ENCODE results near the gene CHSY3. TPM values are rescaled to one million over a fixed set of nuclear protein-coding genes. Genes with fewer than 3 reads are reported as not detected.

The CHSY3 gene
- total RNA-seq, 4 donors from 2014 or later = 3.1 to 6.9 (median 4.1) TPM

- DNase-seq (ENCODE audit: low spot score) (no peak), ATAC-seq (ENCODE audit: low FRiP score) (no peak)
- TF ChIP-seq CTCF (IDR thresholded peaks at IDR 0.05) = no peak
Measured at GRCh38 chr5:130227699-130228098, 323.4 kb downstream of the CHSY3 start.

- DNase-seq (ENCODE audit: low spot score) = no peak
- TF ChIP-seq CTCF (IDR thresholded peaks at IDR 0.05) = no peak
- ATAC-seq (ENCODE audit: low FRiP score) = no peak
Measured at GRCh38 chr5:130231786-130232185, 327.5 kb downstream of the CHSY3 start.

- no peak for TF ChIP-seq CTCF (IDR thresholded peaks at IDR 0.05)
- ATAC-seq (ENCODE audit: low FRiP score) (no peak), DNase-seq (ENCODE audit: low spot score) (no peak)
Measured at GRCh38 chr5:130234816-130235215, 330.6 kb downstream of the CHSY3 start.

Small RNAs within 50 kb of the gene (small RNA-seq; reads per million reads assigned to genes)
- 1.0 reads per million for gene RNA5SP191
- gene RNU6ATAC10P = not detected

Other genes with a start within 250 kb of the CHSY3 start
- gene MINAR2, start 156.4 kb upstream of the CHSY3 start, total RNA-seq = not detected

Data from omental fat pad (tissue), 4 donors.